ENCODE data around the gene GLE1.

Gene GLE1

DNA sequence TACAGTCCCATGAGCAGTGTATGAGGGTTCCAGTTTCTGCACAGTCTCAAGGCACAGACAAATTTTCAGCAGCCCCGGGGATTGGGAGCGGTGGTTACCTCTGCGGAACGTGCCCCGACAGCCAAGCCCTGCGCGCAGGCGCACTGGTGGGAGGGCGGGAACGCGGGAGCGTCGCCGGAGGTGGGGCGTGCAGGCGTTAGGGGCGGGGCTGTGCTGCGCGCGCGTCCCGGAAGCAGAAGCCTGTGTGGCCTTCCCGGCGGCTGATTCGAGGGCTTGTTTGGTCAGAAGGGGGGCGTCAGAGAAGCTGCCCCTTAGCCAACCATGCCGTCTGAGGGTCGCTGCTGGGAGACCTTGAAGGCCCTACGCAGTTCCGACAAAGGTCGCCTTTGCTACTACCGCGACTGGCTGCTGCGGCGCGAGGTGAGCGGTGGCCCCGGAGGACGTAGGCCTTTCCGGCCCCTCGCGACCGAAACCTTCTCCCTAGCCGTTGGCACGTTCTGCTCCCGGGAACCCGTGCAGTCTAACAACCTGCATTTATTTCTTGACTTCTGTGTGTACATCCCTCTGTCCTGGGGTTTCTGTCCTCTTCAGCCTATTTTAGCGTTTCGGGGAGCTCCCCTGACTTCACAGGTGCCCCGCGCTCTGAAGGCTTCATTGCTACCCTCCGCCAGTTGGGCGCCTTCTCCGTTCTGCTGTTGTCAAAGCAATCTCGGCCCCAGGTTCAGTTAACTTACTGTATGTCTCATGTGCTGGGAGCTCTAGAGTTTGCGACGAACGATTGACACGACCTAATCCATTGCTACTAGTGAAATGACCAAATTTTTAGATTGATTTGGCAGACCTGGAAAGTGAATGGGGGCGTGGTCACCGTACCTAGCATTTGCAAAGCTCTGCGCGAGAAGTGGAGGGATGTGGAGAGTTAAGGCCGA is at the start of gene GLE1:
TSS of gene GLE1 (plus strand) at position 235 of the 929 bp plus-strand sequence. CDS start at position 322, 87 bp downstream.
- peak; percentile 98 to 99 for DNase-seq

GRCh38 chr9:128454991-128455390 is 49.5 kb upstream of the GLE1 start:
- no peak for DNase-seq

- DNase-seq = peak; percentile 99
Observed at GRCh38 chr9:128455849-128456612, 48.5 kb upstream of the GLE1 start, which contains the start of gene ODF2. ODF2 (plus strand) TSS chr9:128456006; CDS start chr9:128456092, 86 bp downstream.

- DNase-seq = peak; percentile 72 to 78
Observed at GRCh38 chr9:128456613-128457061, 47.9 kb upstream of the GLE1 start.

DNA sequence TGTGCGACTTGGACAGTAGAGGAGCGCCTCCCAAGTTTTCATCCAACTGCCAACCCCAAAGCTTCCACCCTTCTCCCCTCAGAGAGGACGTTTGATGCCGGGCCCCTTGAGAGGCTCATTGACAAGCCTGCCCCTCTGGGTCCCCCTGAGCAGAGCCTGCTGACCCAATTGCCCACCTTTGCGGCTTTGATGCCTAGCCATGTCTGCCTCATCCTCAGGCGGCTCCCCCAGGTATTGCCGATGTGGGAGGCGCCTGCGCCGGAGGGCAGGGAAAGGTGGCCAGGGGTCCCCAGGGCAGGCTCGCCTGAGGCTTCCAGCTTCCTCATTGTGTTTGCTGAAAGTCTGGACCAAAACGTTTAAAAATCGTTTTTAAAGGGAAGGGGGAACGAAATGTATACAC is 47.3 kb upstream of the GLE1 start:
- DNase-seq = no peak

DNA sequence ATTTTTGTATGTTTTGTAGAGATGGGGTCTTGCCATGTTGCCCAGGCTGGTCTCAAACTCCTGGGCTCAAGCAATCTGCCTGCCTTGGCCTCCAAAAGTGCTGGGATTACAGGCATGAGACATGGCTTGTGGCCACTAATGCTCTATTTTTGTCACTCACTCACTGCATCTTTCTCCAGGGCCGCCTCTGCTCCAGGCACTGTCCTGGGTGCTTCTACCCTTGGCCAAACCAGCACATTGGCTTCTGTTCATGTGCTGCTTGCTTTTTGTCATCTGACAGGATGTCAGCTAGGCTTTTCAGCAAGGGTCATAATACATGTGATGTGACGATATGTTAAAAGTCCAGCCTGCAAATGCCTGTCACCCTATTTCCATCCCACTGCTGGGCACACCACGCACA is 45.5 kb upstream of the GLE1 start:
- DNase-seq = no peak

DNA sequence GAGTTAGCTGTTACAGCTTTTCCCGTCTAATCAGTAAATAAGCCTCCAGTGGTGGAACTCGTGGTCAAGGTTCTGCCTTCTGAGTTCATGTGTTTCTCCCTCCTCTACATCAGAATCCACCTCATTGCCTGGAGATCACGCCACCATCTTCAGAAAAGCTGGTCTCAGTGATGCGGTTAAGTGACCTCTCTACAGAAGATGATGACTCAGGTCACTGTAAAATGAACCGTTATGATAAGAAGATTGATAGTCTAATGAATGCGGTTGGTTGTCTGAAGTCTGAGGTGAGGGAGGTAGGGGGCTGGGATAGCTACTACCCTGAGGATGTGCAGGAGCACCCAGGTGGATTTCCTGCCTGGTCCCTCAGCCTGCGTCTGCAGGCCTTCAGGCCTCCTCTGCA is 35.4 kb upstream of the GLE1 start:
- no peak for DNase-seq

DNA sequence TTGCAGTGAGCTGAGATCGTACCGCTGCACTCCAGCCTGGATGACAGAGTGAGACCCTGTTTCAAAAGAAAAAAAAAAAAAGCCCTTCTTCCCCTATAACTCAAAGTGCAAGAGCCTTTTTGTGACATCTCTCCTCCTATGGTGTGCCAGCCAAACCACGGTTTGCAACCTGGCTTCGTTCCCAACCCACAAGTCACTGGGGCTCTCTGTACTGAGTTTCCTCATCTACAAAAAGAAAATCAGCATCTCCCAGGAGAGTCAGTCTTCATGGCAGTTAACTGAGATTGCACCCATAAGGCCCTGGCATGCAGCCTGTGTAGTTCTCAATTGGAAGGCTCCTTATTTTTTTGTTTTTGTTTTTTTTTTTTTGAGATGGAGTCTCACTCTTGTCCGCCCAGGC is 34.0 kb upstream of the GLE1 start:
- DNase-seq = no peak

DNA sequence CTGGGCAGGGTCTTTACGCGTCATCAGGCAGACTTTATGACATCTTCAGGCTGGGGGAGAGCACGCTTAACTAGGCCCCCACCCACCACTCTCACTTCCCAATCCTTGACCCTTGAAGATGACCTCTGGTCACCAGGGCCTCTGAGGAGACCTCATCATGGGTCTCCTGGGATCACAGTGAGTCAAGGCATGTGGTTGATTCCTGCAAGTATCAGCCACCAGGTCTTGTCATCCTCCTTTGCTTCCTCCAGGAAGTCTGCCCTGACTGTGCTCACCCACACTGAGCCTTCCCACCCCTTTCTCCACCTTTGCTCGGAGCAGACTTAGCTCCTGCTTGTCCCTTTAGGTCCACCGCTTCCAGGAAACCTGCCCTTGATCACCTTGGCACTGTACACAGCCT is 31.4 kb upstream of the GLE1 start:
- DNase-seq = no peak

GRCh38 chr9:128475867-128476266 is 28.7 kb upstream of the GLE1 start:
- no peak for DNase-seq

GRCh38 chr9:128479262-128479661 is 25.3 kb upstream of the GLE1 start:
- no peak for DNase-seq

DNA sequence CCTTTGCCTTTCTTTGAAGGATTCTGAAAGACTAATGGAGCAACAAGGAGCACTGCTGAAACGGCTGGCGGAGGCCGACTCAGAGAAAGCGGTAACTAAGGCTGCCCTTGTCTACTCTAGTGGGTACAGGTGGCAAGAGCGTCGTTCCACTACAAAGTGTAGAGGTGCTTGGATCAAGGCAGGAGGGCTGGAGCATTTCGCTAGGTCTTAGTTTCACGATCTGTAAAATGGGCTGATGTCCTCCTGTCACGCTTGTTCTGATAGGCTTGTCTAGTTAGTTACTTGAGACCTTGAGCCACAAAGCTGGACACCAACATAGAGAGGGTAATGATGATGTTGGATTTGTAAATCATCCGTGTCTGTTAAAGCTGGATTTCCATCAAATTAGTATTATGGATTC is 23.0 kb upstream of the GLE1 start:
- DNase-seq = no peak

DNA sequence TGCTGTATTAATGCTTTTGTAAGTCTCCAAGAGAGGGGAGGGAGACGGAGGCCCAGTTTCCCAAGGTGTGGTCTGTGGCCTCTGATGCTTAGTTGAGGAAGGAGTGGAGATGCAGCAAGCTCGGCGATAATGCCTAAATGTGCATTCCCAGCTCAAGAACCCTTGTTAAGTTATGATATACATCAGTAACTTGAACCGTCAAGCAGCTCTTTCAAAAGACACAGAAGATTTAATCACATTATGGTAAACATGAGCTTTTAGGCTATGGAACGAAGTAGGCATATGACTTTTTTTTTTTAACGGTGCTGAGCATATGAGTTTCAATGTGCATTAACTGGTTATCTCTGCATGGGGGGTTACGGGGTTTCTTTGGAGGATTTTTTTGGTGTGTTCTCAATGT is 22.3 kb upstream of the GLE1 start:
- no peak for DNase-seq

DNA sequence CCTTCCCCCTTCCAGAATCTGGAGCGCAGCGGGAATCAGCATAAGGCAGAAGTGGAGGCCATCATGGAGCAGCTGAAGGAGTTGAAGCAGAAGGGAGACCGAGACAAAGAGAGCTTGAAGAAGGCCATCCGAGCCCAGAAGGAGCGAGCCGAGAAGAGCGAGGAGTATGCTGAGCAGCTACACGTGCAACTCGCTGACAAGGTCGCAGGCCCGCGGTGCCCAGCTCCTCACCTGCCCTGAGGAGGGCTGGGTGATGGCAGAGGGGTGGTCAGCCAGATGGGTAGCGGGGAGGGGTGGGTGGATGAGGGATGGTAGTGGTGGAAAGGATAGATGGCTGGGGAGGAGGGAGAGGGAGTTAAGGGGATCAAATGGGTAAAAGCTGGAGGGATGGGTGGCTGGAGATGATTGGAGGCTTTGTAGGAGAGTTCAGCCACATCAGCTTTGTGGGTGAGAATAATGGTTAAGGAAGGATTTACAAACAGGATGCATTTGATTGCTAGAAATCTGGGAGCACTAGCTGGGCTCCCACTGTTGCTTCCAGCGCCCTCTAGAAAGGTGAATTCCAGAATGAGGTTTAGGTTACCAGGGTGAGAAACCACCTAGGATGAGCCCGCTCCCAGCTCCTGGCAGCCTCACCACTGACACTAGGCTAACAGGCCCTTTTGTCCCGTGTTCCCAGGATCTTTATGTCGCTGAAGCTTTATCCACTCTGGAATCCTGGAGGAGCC is 19.7 kb upstream of the GLE1 start:
- DNase-seq = no peak

DNA sequence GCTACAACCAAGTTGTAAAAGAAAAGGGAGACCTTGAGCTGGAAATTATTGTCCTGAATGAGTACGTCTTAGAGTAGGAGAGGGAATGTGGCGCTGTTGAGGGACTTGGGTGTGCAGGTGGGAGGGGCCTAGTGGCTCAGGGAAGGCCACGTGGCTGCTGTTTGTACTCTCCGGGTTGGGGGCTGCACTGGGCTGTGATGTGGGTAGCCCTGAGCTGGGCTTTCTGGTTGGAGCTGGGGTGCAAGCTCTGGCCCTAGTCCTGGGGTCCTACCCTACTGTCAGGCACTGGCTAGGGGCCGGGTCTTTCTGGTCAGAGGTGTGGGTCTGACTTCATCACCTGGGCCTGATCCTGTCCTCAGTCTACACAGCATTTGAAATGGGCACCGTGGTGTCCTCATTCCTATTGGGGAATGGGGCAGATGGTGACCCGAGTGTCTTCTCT is 19.1 kb upstream of the GLE1 start:
- no peak for DNase-seq

DNA sequence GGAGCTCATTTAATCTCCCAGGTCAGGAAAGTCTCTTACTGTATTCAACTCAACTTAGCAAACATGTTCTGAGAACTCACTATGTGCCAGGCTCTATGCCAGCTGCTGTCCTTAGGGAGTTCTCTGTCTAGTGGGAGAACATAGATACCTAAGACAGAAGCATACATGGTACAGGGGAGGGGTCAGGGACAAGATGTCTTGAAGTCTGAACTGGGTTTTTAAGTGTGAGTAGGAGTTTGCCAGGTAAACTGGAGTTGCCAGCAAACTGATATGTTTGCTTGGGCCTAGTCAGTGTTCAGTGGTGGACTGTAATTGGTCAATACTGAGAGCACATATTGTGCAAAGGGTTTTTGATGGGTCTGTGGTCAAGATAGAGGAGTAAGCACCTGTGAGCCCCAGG is 18.3 kb upstream of the GLE1 start:
- DNase-seq = no peak

- DNase-seq = no peak
Observed at GRCh38 chr9:128493424-128493823, 11.1 kb upstream of the GLE1 start.

GRCh38 chr9:128494108-128494745 is 10.3 kb upstream of the GLE1 start:
- no peak for DNase-seq

- no peak for DNase-seq
Observed at GRCh38 chr9:128494746-128495129, 9.8 kb upstream of the GLE1 start.

- no peak for DNase-seq
Observed at GRCh38 chr9:128495296-128495695, 9.2 kb upstream of the GLE1 start.

- no peak for DNase-seq
Observed at GRCh38 chr9:128495804-128496417, 8.6 kb upstream of the GLE1 start.
